Endothelial cell of umbilical vein (primary cell): ENCODE measurements around the gene CAMTA1. TPM values are rescaled to one million over a fixed set of nuclear protein-coding genes. Genes with fewer than 3 reads are reported as not detected.

ENCODE experiments used
- BruUV-seq: library from RNA; stranded (reverse); fragments of 400-500 nt; replicated peaks from 2 replicates; lab custom pipeline; 2021; lab: Mats Ljungman, UMichigan
- CTCF ChIA-PET: fragments of 300-600, 350-600 bp; sonication (Branson Sonifier 250); formaldehyde crosslinking; loops from one replicate; lab custom pipeline; 2021; ENCODE audit warnings: antibody characterized with exemption, inconsistent platforms; lab: Charles Lee
- POLR2A ChIA-PET: fragments of 300-600, 350-600 bp; sonication (Branson Sonifier 250); formaldehyde crosslinking; loops from one replicate; lab custom pipeline; 2021; ENCODE audit warnings: antibody characterized with exemption, inconsistent platforms; lab: Charles Lee
- DNase-seq: peaks from one replicate; pipeline ENCODE4 v3.0.0-alpha.2; 2011; ENCODE audit warnings: low read depth, low spot score
- FAIRE-seq: peaks from 2 replicates; lab custom pipeline; 2011; peaks lifted over from hg19 to GRCh38; lab: Jason Lieb, UNC
- H2AFZ ChIP-seq: 2 replicates; pipeline ENCODE4 v1.6.0; 2012; ENCODE audit warnings: low read depth, low read length, control low read depth, inconsistent platforms
- H3K27ac ChIP-seq: 2 replicates; pipeline ENCODE4 v1.5.1; 2011; ENCODE audit warnings: low read depth, mild to moderate bottlenecking, control low read depth, low read length, moderate library complexity; ENCODE audit not compliant: insufficient read depth
- H3K27me3 ChIP-seq, 2 experiments: 2 replicates each; pipeline versions ENCODE4 v1.6.0 to v1.6.1; 2011; ENCODE audit warnings: low read length in 2 of 2, mixed read lengths in 1 of 2; ENCODE audit not compliant: control insufficient read depth in 2 of 2, insufficient read depth in 2 of 2
- H3K36me3 ChIP-seq, 2 experiments: 2 replicates in 1 of 2; 3 replicates in 1 of 2; pipeline ENCODE4 v1.5.1; 2011; ENCODE audit warnings: low read length in 2 of 2, mild to moderate bottlenecking in 1 of 2, moderate library complexity in 1 of 2; ENCODE audit not compliant: control insufficient read depth in 2 of 2, insufficient read depth in 2 of 2; ENCODE audit errors: extremely low read depth in 1 of 2
- H3K4me1 ChIP-seq: 3 replicates; pipeline ENCODE4 v1.5.1; 2011; ENCODE audit warnings: mild to moderate bottlenecking, low read length; ENCODE audit not compliant: control insufficient read depth, insufficient read depth; ENCODE audit errors: extremely low read depth
- H3K4me2 ChIP-seq: 2 replicates; pipeline ENCODE4 v1.6.1; 2011; ENCODE audit warnings: low read length, control low read depth, mixed read lengths; ENCODE audit not compliant: insufficient read depth
- H3K4me3 ChIP-seq, 3 experiments: fragments of 200-600 bp in 1 of 3; sonication (generic), shearing (Covaris generic) in 1 of 3; replicated peaks in 1 of 3; 2 replicates each; pipeline ENCODE4 v1.5.1; 2011 to 2016; ENCODE audit warnings: control low read depth in 3 of 3, low read length in 3 of 3, mild to moderate bottlenecking in 2 of 3, inconsistent platforms in 1 of 3, low read depth in 1 of 3, moderate library complexity in 1 of 3; ENCODE audit not compliant: insufficient read depth in 1 of 3
- H3K79me2 ChIP-seq: 2 replicates; pipeline ENCODE4 v1.6.0; 2012; ENCODE audit warnings: low read length, inconsistent platforms; ENCODE audit not compliant: control insufficient read depth, insufficient read depth
- H3K9ac ChIP-seq: replicated peaks from 2 replicates; pipeline ENCODE3; 2011; ENCODE audit warnings: low read length, control low read depth; ENCODE audit not compliant: insufficient read depth; ENCODE audit errors: extremely low read depth
- H3K9me1 ChIP-seq: replicated peaks from 3 replicates; pipeline ENCODE4 v1.6.0; 2011; ENCODE audit warnings: mild to moderate bottlenecking, low read length; ENCODE audit not compliant: control insufficient read depth, insufficient read depth; ENCODE audit errors: extremely low read depth
- H3K9me3 ChIP-seq: replicated peaks from 2 replicates; pipeline ENCODE4 v1.5.1; 2012; ENCODE audit warnings: low read length, inconsistent platforms; ENCODE audit not compliant: control insufficient read depth, insufficient read depth
- H4K20me1 ChIP-seq: replicated peaks from 2 replicates; pipeline ENCODE3; 2011; ENCODE audit warnings: mild to moderate bottlenecking, low read length; ENCODE audit not compliant: control insufficient read depth, insufficient read depth; ENCODE audit errors: extremely low read depth
- EZH2 ChIP-seq: IDR thresholded peaks from 2 replicates; pipeline ENCODE4 v1.6.1; 2012; ENCODE audit warnings: borderline replicate concordance, low read depth, mild to moderate bottlenecking, moderate library complexity, low read length, inconsistent platforms; ENCODE audit not compliant: severe bottlenecking
- FOS ChIP-seq: IDR thresholded peaks from 2 replicates; pipeline ENCODE4 v1.6.1; 2011; ENCODE audit warnings: mild to moderate bottlenecking, low read length, moderate library complexity, borderline replicate concordance; ENCODE audit not compliant: insufficient read depth
- GATA2 ChIP-seq: IDR thresholded peaks from 2 replicates; pipeline ENCODE4 v1.7.0; 2011; ENCODE audit warnings: low read depth, mild to moderate bottlenecking, moderate library complexity, mixed read lengths, low read length; ENCODE audit not compliant: insufficient read length, insufficient read depth
- JUN ChIP-seq: IDR thresholded peaks from 2 replicates; pipeline ENCODE4 v1.6.1; 2011; ENCODE audit warnings: borderline replicate concordance, low read depth; ENCODE audit not compliant: insufficient read length, insufficient read depth
- MYC ChIP-seq: IDR thresholded peaks from one replicate; pipeline ENCODE4 v1.6.1; 2011; ENCODE audit warnings: mild to moderate bottlenecking, low read depth, low read length
- POLR2A ChIP-seq: IDR thresholded peaks from 2 replicates; pipeline ENCODE4 v1.6.1; 2012; ENCODE audit warnings: low read depth, mild to moderate bottlenecking, control low read depth, low read length
- POLR2AphosphoS5 ChIP-seq: IDR thresholded peaks from 2 replicates; pipeline ENCODE4 v1.6.1; 2012; ENCODE audit warnings: low read depth, mild to moderate bottlenecking, control low read depth, low read length, moderate library complexity; ENCODE audit not compliant: insufficient read depth
- dilution Hi-C: fragments of 300-500 bp; cut with MboI; formaldehyde crosslinking; loops from one replicate; pipeline ENCODE4 v1.15.0; 2019; ENCODE audit warnings: low sequenced_read_pairs; ENCODE audit not compliant: extremely low pct_ligation_motif_present
- intact Hi-C: fragments of 100-400 bp; cut with micrococcal nuclease; formaldehyde crosslinking; loops from one replicate; pipeline ENCODE4 v1.10.0; 2022
- polyA plus RNA-seq, 4 experiments: library from polyadenylated mRNA; depleted of rRNA in 3 of 4; stranded (reverse) in 3 of 4; unstranded in 1 of 4; fragments of >200 nt; gene quantifications; 2 replicates each; pipeline versions ENCODE4 v1.2.1 to v1.2.3, GENCODE V29; 2011 to 2012; ENCODE audit warnings: missing spikeins in 1 of 4
- total RNA-seq: library from RNA; stranded (reverse); gene quantifications from 2 replicates; pipeline ENCODE4 v1.2.3, GENCODE V29; 2021
- TF ChIP-seq, protein P1 (sequence below): IDR thresholded peaks from 2 replicates; pipeline ENCODE4 v1.6.1; 2011; ENCODE audit not compliant: insufficient read depth, insufficient read length
- TF ChIP-seq, protein P2 (sequence below), 2 donors: IDR thresholded peaks; 1 replicate in 1 of 2; 2 replicates in 1 of 2; pipeline ENCODE4 v1.5.1; 2011; ENCODE audit warnings: low read length in 2 of 2, mild to moderate bottlenecking in 2 of 2, moderate library complexity in 2 of 2, control low read depth in 1 of 2, inconsistent platforms in 1 of 2, low read depth in 1 of 2; ENCODE audit not compliant: insufficient read depth in 1 of 2; ENCODE audit errors: extremely low read depth in 1 of 2

Gene CAMTA1
- total and polyA plus RNA-seq, 2 donors (not counting 3 experiments of a cell fraction or from before 2014, with no cell fraction given) = 50.8 to 92.7 TPM

DNA sequence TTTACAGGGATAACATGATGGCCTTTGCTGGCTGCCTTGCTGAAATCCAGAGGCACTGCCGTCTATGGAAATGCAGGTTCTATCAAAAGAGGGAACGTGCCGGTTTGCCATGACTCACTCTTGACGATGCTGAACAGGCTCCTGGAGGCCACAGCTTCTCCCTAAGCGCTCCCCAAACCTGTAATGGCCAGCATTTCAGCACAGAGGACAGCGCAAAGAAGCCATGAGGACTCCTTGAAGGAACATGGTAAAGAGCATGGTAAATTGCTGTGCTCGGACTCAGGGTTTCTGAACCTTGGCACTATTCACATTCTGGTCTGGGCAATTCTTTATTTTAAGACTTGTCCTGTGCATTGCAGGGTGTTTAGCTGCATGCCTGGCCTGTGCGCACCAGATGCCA, 217.5 kb downstream of the CAMTA1 start:
- H3K9ac ChIP-seq = no peak overlapping the region
- H3K79me2 ChIP-seq = no peaks in the 10 kb centered on the region
- no peaks in the 10 kb centered on the region for H4K20me1 ChIP-seq
- H3K4me2 ChIP-seq = no peak overlapping the region
- no peak for DNase-seq
- no TSS peak for BruUV-seq
- H3K4me1 ChIP-seq = no peaks in the 10 kb centered on the region
- H2AFZ ChIP-seq = no peak overlapping the region
- ChIA-PET CTCF (no interaction called here), POLR2A (no interaction called here)
- dilution Hi-C loops (no loop called here), intact Hi-C loops (no loop called here)
- H3K36me3 ChIP-seq = no peaks in the 10 kb centered on the region
- no peaks in the 10 kb centered on the region for H3K27me3 ChIP-seq
- H3K9me3 ChIP-seq = no peaks in the 10 kb centered on the region
- H3K27ac ChIP-seq = no peak overlapping the region
- no peaks in the 10 kb centered on the region for H3K9me1 ChIP-seq
- TF ChIP-seq POLR2AphosphoS5 (no peak), MYC (no peak), POLR2A (no peak), EZH2 (no peak), JUN (no peak), GATA2 (no peak), FOS (no peak)
- TF ChIP-seq, protein P1, sequence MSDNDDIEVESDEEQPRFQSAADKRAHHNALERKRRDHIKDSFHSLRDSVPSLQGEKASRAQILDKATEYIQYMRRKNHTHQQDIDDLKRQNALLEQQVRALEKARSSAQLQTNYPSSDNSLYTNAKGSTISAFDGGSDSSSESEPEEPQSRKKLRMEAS = no peak
- TF ChIP-seq, protein P2, sequence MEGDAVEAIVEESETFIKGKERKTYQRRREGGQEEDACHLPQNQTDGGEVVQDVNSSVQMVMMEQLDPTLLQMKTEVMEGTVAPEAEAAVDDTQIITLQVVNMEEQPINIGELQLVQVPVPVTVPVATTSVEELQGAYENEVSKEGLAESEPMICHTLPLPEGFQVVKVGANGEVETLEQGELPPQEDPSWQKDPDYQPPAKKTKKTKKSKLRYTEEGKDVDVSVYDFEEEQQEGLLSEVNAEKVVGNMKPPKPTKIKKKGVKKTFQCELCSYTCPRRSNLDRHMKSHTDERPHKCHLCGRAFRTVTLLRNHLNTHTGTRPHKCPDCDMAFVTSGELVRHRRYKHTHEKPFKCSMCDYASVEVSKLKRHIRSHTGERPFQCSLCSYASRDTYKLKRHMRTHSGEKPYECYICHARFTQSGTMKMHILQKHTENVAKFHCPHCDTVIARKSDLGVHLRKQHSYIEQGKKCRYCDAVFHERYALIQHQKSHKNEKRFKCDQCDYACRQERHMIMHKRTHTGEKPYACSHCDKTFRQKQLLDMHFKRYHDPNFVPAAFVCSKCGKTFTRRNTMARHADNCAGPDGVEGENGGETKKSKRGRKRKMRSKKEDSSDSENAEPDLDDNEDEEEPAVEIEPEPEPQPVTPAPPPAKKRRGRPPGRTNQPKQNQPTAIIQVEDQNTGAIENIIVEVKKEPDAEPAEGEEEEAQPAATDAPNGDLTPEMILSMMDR (IDR thresholded peaks at IDR 0.05; ENCODE audit: extremely low read depth in 1 of 2, insufficient read depth in 1 of 2, low read depth in 1 of 2, low read length in 2 of 2) = no peak
- H3K4me3 ChIP-seq = no peak overlapping the region
- FAIRE-seq = no peak
